ENCODE data around the gene MTARC1.

The MTARC1 gene

GRCh38 chr1:220808345-220809186 lies 21.9 kb downstream of the MTARC1 start:
- DNase-seq = no peak

- DNase-seq = no peak
Observed at GRCh38 chr1:220809187-220809550, 22.5 kb downstream of the MTARC1 start.

- DNase-seq = no peak
Observed at GRCh38 chr1:220809704-220810103, 23.0 kb downstream of the MTARC1 start.

GRCh38 chr1:220810179-220810653 lies 23.5 kb downstream of the MTARC1 start:
- peak; percentile 38 for DNase-seq

- no peak for DNase-seq
Observed at GRCh38 chr1:220810963-220811362, 24.2 kb downstream of the MTARC1 start.

GRCh38 chr1:220811695-220812094 lies 25.0 kb downstream of the MTARC1 start:
- DNase-seq = no peak

- no peak for DNase-seq
Observed at GRCh38 chr1:220812308-220812707, 25.6 kb downstream of the MTARC1 start.

- no peak for DNase-seq
Observed at GRCh38 chr1:220813013-220813412, 26.3 kb downstream of the MTARC1 start.

GRCh38 chr1:220815409-220815808 lies 28.7 kb downstream of the MTARC1 start:
- DNase-seq = no peak

GRCh38 chr1:220817907-220818306 lies 31.2 kb downstream of the MTARC1 start:
- DNase-seq = no peak

GRCh38 chr1:220818421-220819173 lies 31.9 kb downstream of the MTARC1 start:
- no peak for DNase-seq

- DNase-seq = no peak
Observed at GRCh38 chr1:220819467-220820026, 32.8 kb downstream of the MTARC1 start.

GRCh38 chr1:220824031-220824989 lies 37.6 kb downstream of the MTARC1 start:
- DNase-seq = no peak

GRCh38 chr1:220825819-220826551 lies 39.3 kb downstream of the MTARC1 start:
- DNase-seq = no peak

- DNase-seq = no peak
Observed at GRCh38 chr1:220826729-220827128, 40.0 kb downstream of the MTARC1 start.

GRCh38 chr1:220827445-220828178 lies 40.9 kb downstream of the MTARC1 start:
- no peak for DNase-seq

GRCh38 chr1:220828179-220828490 lies 41.4 kb downstream of the MTARC1 start:
- DNase-seq = no peak

- DNase-seq = no peak
Observed at GRCh38 chr1:220828950-220829586, 42.4 kb downstream of the MTARC1 start.

GRCh38 chr1:220833436-220833835 lies 46.7 kb downstream of the MTARC1 start:
- no peak for DNase-seq

GRCh38 chr1:220834155-220834870 lies 47.6 kb downstream of the MTARC1 start:
- no peak for DNase-seq

All from GDM1 (cell line).